Uterus (tissue), 4 donors: Measurements from ENCODE around the gene ZSCAN21. TPM values are rescaled to one million over a fixed set of nuclear protein-coding genes. Genes with fewer than 3 reads are reported as not detected.

ENCODE experiments used
- DNase-seq, 2 donors: peaks; one replicate each; pipeline ENCODE4 v3.0.0-alpha.2; 2019 to 2020
- H3K27ac ChIP-seq, 2 donors: fragments of 200-600 bp; sonication (generic); 1 replicate in 1 of 2; 2 replicates in 1 of 2; pipeline ENCODE4 v1.5.1; 2016 to 2018
- H3K27me3 ChIP-seq, 2 donors: fragments of 200-600 bp; sonication (generic); one replicate each; pipeline ENCODE4 v1.5.1; 2018 to 2019; ENCODE audit warnings: control low read depth in 1 of 2
- H3K36me3 ChIP-seq, 2 donors: fragments of 200-600 bp; sonication (generic); one replicate each; pipeline ENCODE4 v1.5.1; 2019; ENCODE audit warnings: control low read depth in 1 of 2
- H3K4me1 ChIP-seq, 2 donors: fragments of 200-600 bp; sonication (generic); one replicate each; pipeline ENCODE4 v1.5.1; 2018 to 2019; ENCODE audit warnings: control low read depth in 1 of 2
- H3K4me3 ChIP-seq, 2 donors: fragments of 200-600 bp; sonication (generic); 1 replicate in 1 of 2; 2 replicates in 1 of 2; pipeline ENCODE4 v1.5.1; 2018 to 2019; ENCODE audit warnings: mild to moderate bottlenecking in 1 of 2
- H3K9me3 ChIP-seq, 2 donors: fragments of 200-600 bp; sonication (generic); one replicate each; pipeline ENCODE4 v1.5.1; 2019; ENCODE audit warnings: control low read depth in 1 of 2
- CTCF ChIP-seq, 4 experiments: fragments of 200-600 bp in 2 of 4; fragments of 450-650 bp in 2 of 4; sonication (generic) in 2 of 4; IDR thresholded peaks; one replicate each; pipeline ENCODE4 v1.5.1; 2016 to 2019; ENCODE audit warnings: antibody characterized with exemption in 4 of 4, mild to moderate bottlenecking in 2 of 4, moderate library complexity in 1 of 4
- POLR2A ChIP-seq, 2 donors: fragments of 450-650 bp; IDR thresholded peaks; one replicate each; pipeline ENCODE4 v1.6.1; 2016; ENCODE audit warnings: antibody characterized with exemption in 2 of 2, mild to moderate bottlenecking in 1 of 2, moderate library complexity in 1 of 2
- intact Hi-C: fragments of 100-400 bp; cut with DNase I; formaldehyde crosslinking; loops from one replicate; pipeline ENCODE4 v1.15.1; 2023; ENCODE audit warnings: low total_unique reads
- total RNA-seq, 4 donors: library from RNA; depleted of rRNA in 3 of 4; stranded (reverse); fragments of >200 nt in 3 of 4; gene quantifications; one replicate each; pipeline versions ENCODE4 v1.1.0 to v1.2.4, GENCODE V29; 2014 to 2023
- donor health status: DM: yes; HTN: yes; CAD: no.

The ZSCAN21 gene
- total RNA-seq, 4 donors from 2014 or later: 5.0 to 28.9 (median 17.0) TPM

DNA sequence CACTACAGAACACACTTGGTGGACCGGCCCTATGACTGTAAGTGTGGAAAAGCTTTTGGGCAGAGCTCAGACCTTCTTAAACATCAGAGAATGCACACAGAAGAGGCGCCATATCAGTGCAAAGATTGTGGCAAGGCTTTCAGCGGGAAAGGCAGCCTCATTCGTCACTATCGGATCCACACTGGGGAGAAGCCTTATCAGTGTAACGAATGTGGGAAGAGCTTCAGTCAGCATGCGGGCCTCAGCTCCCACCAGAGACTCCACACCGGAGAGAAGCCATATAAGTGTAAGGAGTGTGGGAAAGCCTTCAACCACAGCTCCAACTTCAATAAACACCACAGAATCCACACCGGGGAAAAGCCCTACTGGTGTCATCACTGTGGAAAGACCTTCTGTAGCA lies 14.6 kb downstream of the ZSCAN21 start:
- H3K36me3 ChIP-seq: no peaks in the 10 kb centered on the region
- H3K4me1 ChIP-seq: peaks cover 0 to 3% of the 10 kb centered on the region in 2 donors
- TF ChIP-seq POLR2A (IDR thresholded peaks at IDR 0.05) (no peak), CTCF (IDR thresholded peaks at IDR 0.05) (no peak)
- intact Hi-C loops: no loop called here
- no peak for DNase-seq
- no peak overlapping the region for H3K27ac ChIP-seq
- H3K9me3 ChIP-seq: no peaks in the 10 kb centered on the region
- no peak overlapping the region for H3K4me3 ChIP-seq
- H3K27me3 ChIP-seq: no peaks in the 10 kb centered on the region

DNA sequence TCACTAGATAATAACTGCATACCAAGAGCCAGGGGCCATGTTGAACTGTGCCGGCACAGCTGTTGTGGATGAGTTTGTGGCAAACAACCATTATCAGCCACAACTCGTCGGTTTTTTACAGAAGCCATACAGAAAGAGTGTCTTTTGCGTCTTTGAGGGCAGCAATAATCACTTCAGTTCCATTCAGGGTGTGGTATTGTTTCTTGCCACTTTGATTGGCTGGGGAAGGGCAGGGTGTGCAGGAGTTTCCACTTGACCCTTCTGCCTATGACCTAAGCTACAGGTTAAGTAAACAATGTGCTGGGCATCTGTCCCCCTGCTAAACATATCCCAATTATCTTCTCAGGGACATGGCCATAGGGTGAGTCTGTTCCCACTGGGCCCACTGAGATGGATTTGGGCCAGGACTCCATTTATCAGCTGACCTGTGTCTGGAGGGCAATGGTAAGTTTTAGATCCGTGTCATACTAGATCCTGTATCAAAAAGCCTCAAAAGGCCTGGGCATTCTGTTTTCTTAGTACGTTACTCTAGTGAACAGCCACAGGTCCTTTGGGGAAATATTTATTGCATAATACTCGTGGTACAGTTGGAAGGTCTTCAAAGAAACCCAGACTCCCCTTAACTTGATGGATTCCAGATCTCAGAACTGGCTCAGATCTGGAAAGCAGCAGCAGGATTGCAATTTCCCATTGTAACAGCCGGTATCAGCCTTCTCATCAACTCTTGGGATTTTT lies 16.0 kb downstream of the ZSCAN21 start:
- H3K4me1 ChIP-seq: peaks cover 0 to 3% of the 10 kb centered on the region in 2 donors
- intact Hi-C loops: no loop called here
- TF ChIP-seq CTCF (IDR thresholded peaks at IDR 0.05) (no peak), POLR2A (IDR thresholded peaks at IDR 0.05) (no peak)
- H3K36me3 ChIP-seq: no peaks in the 10 kb centered on the region
- H3K4me3 ChIP-seq: no peak overlapping the region
- H3K27me3 ChIP-seq: no peaks in the 10 kb centered on the region
- peak overlapping the region; percentile 58 to 63 for H3K27ac ChIP-seq
- H3K9me3 ChIP-seq: peaks cover 0 to 2% of the 10 kb centered on the region in 2 donors
- DNase-seq: peak; percentile 26 to 59

DNA sequence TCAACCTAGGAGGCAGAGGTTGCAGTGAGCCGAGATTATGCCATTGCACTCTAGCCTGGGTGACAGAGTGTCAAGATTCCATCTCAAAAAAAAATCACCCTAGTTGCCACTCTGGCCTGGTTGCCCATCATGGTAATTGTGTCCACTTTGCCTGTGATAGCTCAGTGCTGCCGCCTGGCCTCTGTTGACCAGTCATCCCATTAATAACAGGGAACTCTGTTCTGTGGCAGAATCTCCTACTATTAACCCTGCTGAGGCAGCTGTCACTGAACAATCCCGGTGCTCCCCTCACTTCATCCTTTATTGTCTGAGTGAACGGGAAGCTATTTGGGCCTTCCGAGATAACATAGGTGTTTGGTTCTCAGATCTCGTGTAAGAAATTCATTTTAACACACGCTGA lies 17.4 kb downstream of the ZSCAN21 start:
- intact Hi-C loops: no loop called here
- Histone ChIP-seq H3K4me3 (no peak overlapping the region), H3K36me3 (no peaks in the 10 kb centered on the region), H3K27ac (no peak overlapping the region), H3K9me3 (peaks cover 0 to 16% of the 10 kb centered on the region in 2 donors), H3K4me1 (peaks cover 0 to 3% of the 10 kb centered on the region in 2 donors), H3K27me3 (no peaks in the 10 kb centered on the region)
- TF ChIP-seq CTCF (IDR thresholded peaks at IDR 0.05) (no peak), POLR2A (IDR thresholded peaks at IDR 0.05) (no peak)
- DNase-seq: no peak

DNA sequence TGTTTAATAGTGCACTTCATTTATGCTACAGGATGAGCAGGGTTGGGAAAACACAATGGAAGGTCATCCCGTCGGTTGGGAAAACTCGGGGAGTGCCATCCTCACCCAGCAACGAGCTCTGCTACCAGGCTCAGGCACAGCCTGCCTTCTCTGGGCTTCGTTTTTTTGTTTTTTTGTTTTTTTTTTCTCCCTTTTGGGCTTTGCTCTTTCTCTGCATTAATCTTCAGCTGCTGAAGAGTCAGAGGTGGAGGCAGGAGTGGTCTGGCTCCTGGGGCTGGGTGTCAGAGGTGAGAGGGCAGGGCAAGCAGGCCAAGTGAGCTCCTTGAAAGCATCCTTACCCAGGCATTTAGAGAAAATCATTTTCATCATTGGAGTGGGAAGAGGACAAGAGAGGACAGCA lies 20.4 kb downstream of the ZSCAN21 start:
- H3K4me3 ChIP-seq: no peak overlapping the region
- H3K4me1 ChIP-seq: peaks cover 0 to 3% of the 10 kb centered on the region in 2 donors
- TF ChIP-seq CTCF (IDR thresholded peaks at IDR 0.05): no peak
- no peak for TF ChIP-seq POLR2A (IDR thresholded peaks at IDR 0.05)
- no peaks in the 10 kb centered on the region for H3K27me3 ChIP-seq
- intact Hi-C loops: no loop called here
- no peak overlapping the region for H3K27ac ChIP-seq
- no peaks in the 10 kb centered on the region for H3K36me3 ChIP-seq
- no peak for DNase-seq
- peaks cover 0 to 22% of the 10 kb centered on the region in 2 donors for H3K9me3 ChIP-seq

- peaks cover 0 to 22% of the 10 kb centered on the region in 2 donors for H3K9me3 ChIP-seq
- TF ChIP-seq CTCF (IDR thresholded peaks at IDR 0.05): no peak
- no peak for TF ChIP-seq POLR2A (IDR thresholded peaks at IDR 0.05)
- no peak overlapping the region for H3K4me3 ChIP-seq
- DNase-seq: no peak
- no peaks in the 10 kb centered on the region for H3K36me3 ChIP-seq
- intact Hi-C loops: no loop called here
- no peaks in the 10 kb centered on the region for H3K4me1 ChIP-seq
- H3K27me3 ChIP-seq: no peaks in the 10 kb centered on the region
- H3K27ac ChIP-seq: no peak overlapping the region
Observed at GRCh38 chr7:100071018-100071723, 21.6 kb downstream of the ZSCAN21 start.
